HEK293 (cell line): ENCODE results near the gene USH1G.
A peak's percentile ranks its signal among the peaks of the same experiment; 100 is the strongest.

Experiments used
- BCL11B ChIP-seq: fragments of 450-650 bp; formaldehyde crosslinking; IDR thresholded peaks from 2 replicates; pipeline ENCODE4 v1.5.1; 2016; ENCODE audit warnings: low read depth, missing biosample characterization, missing genetic modification characterization
- GLIS1 ChIP-seq: fragments of 450-650 bp; formaldehyde crosslinking; IDR thresholded peaks from 2 replicates; pipeline ENCODE4 v1.5.1; 2016; ENCODE audit warnings: missing biosample characterization, missing genetic modification characterization
- HIC1 ChIP-seq: fragments of 450-650 bp; formaldehyde crosslinking; IDR thresholded peaks from 2 replicates; pipeline ENCODE4 v1.5.1; 2016; ENCODE audit warnings: missing biosample characterization, missing genetic modification characterization
- KLF8 ChIP-seq: fragments of 450-650 bp; formaldehyde crosslinking; IDR thresholded peaks from 2 replicates; pipeline ENCODE4 v1.5.1; 2016; ENCODE audit warnings: missing biosample characterization, missing genetic modification characterization
- PRDM1 ChIP-seq: fragments of 450-650 bp; formaldehyde crosslinking; IDR thresholded peaks from 2 replicates; pipeline ENCODE4; 2016; ENCODE audit warnings: missing biosample characterization, missing genetic modification characterization
- SCRT2 ChIP-seq: fragments of 450-650 bp; formaldehyde crosslinking; IDR thresholded peaks from 2 replicates; pipeline ENCODE4 v1.5.1; 2016; ENCODE audit warnings: missing biosample characterization, missing genetic modification characterization
- TCF7L2 ChIP-seq: IDR thresholded peaks from 2 replicates; pipeline ENCODE4 v1.6.1; 2011; ENCODE audit warnings: low read depth, mild to moderate bottlenecking, inconsistent platforms, low read length, moderate library complexity, borderline replicate concordance
- WT1 ChIP-seq: fragments of 450-650 bp; formaldehyde crosslinking; IDR thresholded peaks from 2 replicates; pipeline ENCODE4 v1.5.1; 2016; ENCODE audit warnings: missing biosample characterization, missing genetic modification characterization
- ZBTB44 ChIP-seq: fragments of 450-650 bp; IDR thresholded peaks from 2 replicates; pipeline ENCODE4 v1.5.1; 2018; ENCODE audit warnings: missing biosample characterization, mild to moderate bottlenecking, missing genetic modification characterization
- ZBTB8A ChIP-seq: fragments of 450-650 bp; formaldehyde crosslinking; IDR thresholded peaks from 2 replicates; pipeline ENCODE4 v1.5.1; 2016; ENCODE audit warnings: missing biosample characterization, missing genetic modification characterization
- ZFP3 ChIP-seq: fragments of 450-650 bp; formaldehyde crosslinking; IDR thresholded peaks from 2 replicates; pipeline ENCODE4 v1.5.1; 2016; ENCODE audit warnings: low read depth, missing biosample characterization, missing genetic modification characterization
- ZFP41 ChIP-seq: fragments of 450-650 bp; formaldehyde crosslinking; IDR thresholded peaks from 2 replicates; pipeline ENCODE4 v1.5.1; 2016; ENCODE audit warnings: missing biosample characterization, missing genetic modification characterization, borderline replicate concordance
- ZNF133 ChIP-seq: fragments of 450-650 bp; formaldehyde crosslinking; IDR thresholded peaks from 2 replicates; pipeline ENCODE4 v1.5.1; 2016; ENCODE audit warnings: missing biosample characterization, missing genetic modification characterization
- ZNF221 ChIP-seq: fragments of 450-650 bp; formaldehyde crosslinking; IDR thresholded peaks from 2 replicates; pipeline ENCODE4 v1.5.1; 2017; ENCODE audit warnings: missing biosample characterization, missing genetic modification characterization, borderline replicate concordance
- ZNF248 ChIP-seq: fragments of 450-650 bp; formaldehyde crosslinking; IDR thresholded peaks from 2 replicates; pipeline ENCODE4 v1.5.1; 2017; ENCODE audit warnings: missing biosample characterization, missing genetic modification characterization
- ZNF335 ChIP-seq: fragments of 450-650 bp; formaldehyde crosslinking; conservative IDR thresholded peaks from 2 replicates; pipeline ENCODE4 v1.5.1; 2016; ENCODE audit warnings: missing biosample characterization, missing genetic modification characterization
- ZNF366 ChIP-seq: fragments of 450-650 bp; formaldehyde crosslinking; conservative IDR thresholded peaks from 2 replicates; pipeline ENCODE4 v1.5.1; 2016; ENCODE audit warnings: missing biosample characterization, missing genetic modification characterization
- ZNF391 ChIP-seq: fragments of 450-650 bp; formaldehyde crosslinking; IDR thresholded peaks from 2 replicates; pipeline ENCODE4 v1.5.1; 2016; ENCODE audit warnings: low read depth, missing biosample characterization, missing genetic modification characterization, borderline replicate concordance
- ZNF398 ChIP-seq: fragments of 450-650 bp; formaldehyde crosslinking; IDR thresholded peaks from 2 replicates; pipeline ENCODE4 v1.5.1; 2017; ENCODE audit warnings: missing biosample characterization, missing genetic modification characterization
- ZNF585B ChIP-seq: fragments of 450-650 bp; formaldehyde crosslinking; IDR thresholded peaks from 2 replicates; pipeline ENCODE4 v1.5.1; 2016; ENCODE audit warnings: missing biosample characterization, missing genetic modification characterization
- ZNF624 ChIP-seq: fragments of 450-650 bp; formaldehyde crosslinking; IDR thresholded peaks from 2 replicates; pipeline ENCODE4 v1.5.1; 2017; ENCODE audit warnings: missing biosample characterization, missing genetic modification characterization
- ZNF654 ChIP-seq: fragments of 450-650 bp; formaldehyde crosslinking; IDR thresholded peaks from 2 replicates; pipeline ENCODE4 v1.5.1; 2016; ENCODE audit warnings: low read depth, missing biosample characterization, missing genetic modification characterization
- ZNF792 ChIP-seq: fragments of 450-650 bp; formaldehyde crosslinking; IDR thresholded peaks from 2 replicates; pipeline ENCODE4 v1.5.1; 2016; ENCODE audit warnings: missing biosample characterization, missing genetic modification characterization
- ZNF843 ChIP-seq: fragments of 450-650 bp; formaldehyde crosslinking; IDR thresholded peaks from 2 replicates; pipeline ENCODE4 v1.5.1; 2016; ENCODE audit warnings: missing biosample characterization, missing genetic modification characterization
- ZSCAN30 ChIP-seq: fragments of 450-650 bp; IDR thresholded peaks from 2 replicates; pipeline ENCODE4 v1.5.1; 2018; ENCODE audit warnings: missing biosample characterization, mild to moderate bottlenecking, missing genetic modification characterization, moderate library complexity
- TF ChIP-seq, protein P1 (sequence below): fragments of 450-650 bp; formaldehyde crosslinking; IDR thresholded peaks from 2 replicates; pipeline ENCODE4 v1.5.1; 2017; ENCODE audit warnings: missing biosample characterization, missing genetic modification characterization
- TF ChIP-seq, protein P2 (sequence below): fragments of 450-650 bp; formaldehyde crosslinking; IDR thresholded peaks from 2 replicates; pipeline ENCODE4 v1.5.1; 2016; ENCODE audit warnings: missing biosample characterization, missing genetic modification characterization, borderline replicate concordance
- TF ChIP-seq, protein P3 (sequence below): fragments of 450-650 bp; formaldehyde crosslinking; IDR thresholded peaks from 2 replicates; pipeline ENCODE4 v1.5.1; 2016; ENCODE audit warnings: missing biosample characterization, missing genetic modification characterization

Gene USH1G

DNA sequence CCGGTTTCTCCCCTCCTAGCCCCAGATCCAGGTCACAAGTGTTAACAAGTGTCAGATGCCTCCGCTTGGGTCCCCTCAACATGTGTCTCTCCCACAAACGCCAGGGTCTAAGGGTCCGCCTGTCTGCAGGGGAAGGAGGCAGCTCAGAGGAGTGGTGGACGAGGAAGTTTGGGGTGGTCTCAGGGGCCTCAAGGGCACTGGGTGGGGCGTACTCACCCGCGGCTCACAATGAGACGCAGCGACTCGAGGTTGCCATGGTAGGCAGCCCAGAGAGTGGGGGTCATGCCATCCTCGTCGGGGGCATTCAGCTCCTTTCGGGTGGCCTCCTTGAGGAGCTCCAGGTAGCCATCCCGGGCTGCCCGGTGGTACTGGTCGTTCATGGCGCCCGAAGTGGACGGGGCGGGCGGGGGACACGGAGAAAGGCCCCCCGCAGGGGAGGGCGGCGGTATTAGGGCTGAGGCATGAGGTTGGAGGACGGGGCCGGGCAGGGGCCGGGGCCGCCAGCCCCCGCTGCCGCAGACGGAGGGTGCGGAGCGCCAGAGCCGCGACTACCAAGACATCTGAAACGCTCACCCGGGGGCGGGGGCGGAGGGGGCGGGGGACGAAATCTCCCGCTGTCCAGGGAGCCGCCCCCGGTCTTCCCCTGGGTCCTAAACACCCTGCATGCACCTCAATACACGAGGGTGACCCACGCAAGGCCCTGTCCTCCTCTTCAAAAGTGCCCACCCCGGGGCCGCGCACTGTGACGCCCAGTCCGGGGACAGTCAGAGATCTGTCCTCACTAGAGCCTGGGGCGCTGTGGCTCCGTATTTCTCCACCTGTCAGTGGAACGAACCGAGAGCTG, at the start of gene USH1G (continued):
- peak; percentile 43; the same call in 1 of the 2 replicates for TF ChIP-seq HIC1 (tag by site-specific recombination)
- peak; percentile 34; the same call in 1 of the 2 replicates for TF ChIP-seq ZBTB44 (tag by site-specific recombination)
- no peak for TF ChIP-seq ZNF221 (tag by site-specific recombination)
- TF ChIP-seq ZNF248 (tag by site-specific recombination): no peak
- TF ChIP-seq ZNF585B (tag by site-specific recombination): no peak
- no peak for TF ChIP-seq ZNF843 (tag by site-specific recombination)
- no peak for TF ChIP-seq ZNF366
- no peak for TF ChIP-seq TCF7L2
- no peak for TF ChIP-seq ZFP41
- peak; percentile 94 for TF ChIP-seq ZNF335
- TF ChIP-seq KLF8 (tag by site-specific recombination): peak; percentile 52; the same call in 1 of the 2 replicates
- no peak for TF ChIP-seq ZNF133 (tag by site-specific recombination)
- TF ChIP-seq, protein P1, sequence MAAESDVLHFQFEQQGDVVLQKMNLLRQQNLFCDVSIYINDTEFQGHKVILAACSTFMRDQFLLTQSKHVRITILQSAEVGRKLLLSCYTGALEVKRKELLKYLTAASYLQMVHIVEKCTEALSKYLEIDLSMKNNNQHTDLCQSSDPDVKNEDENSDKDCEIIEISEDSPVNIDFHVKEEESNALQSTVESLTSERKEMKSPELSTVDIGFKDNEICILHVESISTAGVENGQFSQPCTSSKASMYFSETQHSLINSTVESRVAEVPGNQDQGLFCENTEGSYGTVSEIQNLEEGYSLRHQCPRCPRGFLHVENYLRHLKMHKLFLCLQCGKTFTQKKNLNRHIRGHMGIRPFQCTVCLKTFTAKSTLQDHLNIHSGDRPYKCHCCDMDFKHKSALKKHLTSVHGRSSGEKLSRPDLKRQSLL (tag by site-specific recombination): no peak
- TF ChIP-seq WT1: no peak
- peak; percentile 81 for TF ChIP-seq SCRT2 (tag by site-specific recombination)
- TF ChIP-seq PRDM1 (tag by site-specific recombination): no peak
- no peak for TF ChIP-seq ZFP3 (tag by site-specific recombination)
- TF ChIP-seq ZNF624 (tag by site-specific recombination): no peak
- TF ChIP-seq, protein P2, sequence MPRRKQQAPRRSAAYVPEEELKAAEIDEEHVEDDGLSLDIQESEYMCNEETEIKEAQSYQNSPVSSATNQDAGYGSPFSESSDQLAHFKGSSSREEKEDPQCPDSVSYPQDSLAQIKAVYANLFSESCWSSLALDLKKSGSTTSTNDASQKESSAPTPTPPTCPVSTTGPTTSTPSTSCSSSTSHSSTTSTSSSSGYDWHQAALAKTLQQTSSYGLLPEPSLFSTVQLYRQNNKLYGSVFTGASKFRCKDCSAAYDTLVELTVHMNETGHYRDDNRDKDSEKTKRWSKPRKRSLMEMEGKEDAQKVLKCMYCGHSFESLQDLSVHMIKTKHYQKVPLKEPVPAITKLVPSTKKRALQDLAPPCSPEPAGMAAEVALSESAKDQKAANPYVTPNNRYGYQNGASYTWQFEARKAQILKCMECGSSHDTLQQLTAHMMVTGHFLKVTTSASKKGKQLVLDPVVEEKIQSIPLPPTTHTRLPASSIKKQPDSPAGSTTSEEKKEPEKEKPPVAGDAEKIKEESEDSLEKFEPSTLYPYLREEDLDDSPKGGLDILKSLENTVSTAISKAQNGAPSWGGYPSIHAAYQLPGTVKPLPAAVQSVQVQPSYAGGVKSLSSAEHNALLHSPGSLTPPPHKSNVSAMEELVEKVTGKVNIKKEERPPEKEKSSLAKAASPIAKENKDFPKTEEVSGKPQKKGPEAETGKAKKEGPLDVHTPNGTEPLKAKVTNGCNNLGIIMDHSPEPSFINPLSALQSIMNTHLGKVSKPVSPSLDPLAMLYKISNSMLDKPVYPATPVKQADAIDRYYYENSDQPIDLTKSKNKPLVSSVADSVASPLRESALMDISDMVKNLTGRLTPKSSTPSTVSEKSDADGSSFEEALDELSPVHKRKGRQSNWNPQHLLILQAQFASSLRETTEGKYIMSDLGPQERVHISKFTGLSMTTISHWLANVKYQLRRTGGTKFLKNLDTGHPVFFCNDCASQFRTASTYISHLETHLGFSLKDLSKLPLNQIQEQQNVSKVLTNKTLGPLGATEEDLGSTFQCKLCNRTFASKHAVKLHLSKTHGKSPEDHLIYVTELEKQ: no peak
- TF ChIP-seq BCL11B (tag by site-specific recombination): 0 out of 2 replicates have a peak, but pooled peaks have one; percentile 21
- no peak for TF ChIP-seq ZNF654 (tag by site-specific recombination)
- no peak for TF ChIP-seq ZNF391
- TF ChIP-seq ZBTB8A (tag by site-specific recombination): no peak
- peak; percentile 93 for TF ChIP-seq ZSCAN30 (tag by site-specific recombination)
- 0 out of 2 replicates have a peak, but pooled peaks have one; percentile 21 for TF ChIP-seq GLIS1 (tag by site-specific recombination)
- TF ChIP-seq, protein P3, sequence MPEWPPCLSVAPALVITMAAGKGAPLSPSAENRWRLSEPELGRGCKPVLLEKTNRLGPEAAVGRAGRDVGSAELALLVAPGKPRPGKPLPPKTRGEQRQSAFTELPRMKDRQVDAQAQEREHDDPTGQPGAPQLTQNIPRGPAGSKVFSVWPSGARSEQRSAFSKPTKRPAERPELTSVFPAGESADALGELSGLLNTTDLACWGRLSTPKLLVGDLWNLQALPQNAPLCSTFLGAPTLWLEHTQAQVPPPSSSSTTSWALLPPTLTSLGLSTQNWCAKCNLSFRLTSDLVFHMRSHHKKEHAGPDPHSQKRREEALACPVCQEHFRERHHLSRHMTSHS (tag by site-specific recombination): no peak
- TF ChIP-seq ZNF792: no peak
- no peak for TF ChIP-seq ZNF398
